Ishikawa (cell line): ENCODE data around the gene OR10J1.

ENCODE experiments used
- CEBPB ChIP-seq: IDR thresholded peaks from 2 replicates; pipeline ENCODE4 v1.6.1; 2012
- CREB1 ChIP-seq: IDR thresholded peaks from 2 replicates; pipeline ENCODE4 v1.6.1; 2012; ENCODE audit warnings: low read depth
- EGR1 ChIP-seq: IDR thresholded peaks from 2 replicates; pipeline ENCODE4 v1.6.1; 2012
- EP300 ChIP-seq: IDR thresholded peaks from 2 replicates; pipeline ENCODE4 v1.6.1; 2012; ENCODE audit warnings: borderline replicate concordance
- FOXM1 ChIP-seq: IDR thresholded peaks from 2 replicates; pipeline ENCODE4 v1.6.1; 2012; ENCODE audit warnings: low read depth, borderline replicate concordance
- NFIC ChIP-seq: IDR thresholded peaks from 2 replicates; pipeline ENCODE4 v1.6.1; 2012
- RAD21 ChIP-seq: IDR thresholded peaks from 2 replicates; pipeline ENCODE4 v1.6.1; 2012; ENCODE audit warnings: low read depth
- TAF1 ChIP-seq: IDR thresholded peaks from 2 replicates; pipeline ENCODE4 v1.6.1; 2012; ENCODE audit warnings: low read depth, mild to moderate bottlenecking
- TCF12 ChIP-seq: IDR thresholded peaks from 2 replicates; pipeline ENCODE4 v1.6.1; 2012; ENCODE audit warnings: low read depth
- TEAD4 ChIP-seq: IDR thresholded peaks from 2 replicates; pipeline ENCODE4 v1.6.1; 2012
- YY1 ChIP-seq: IDR thresholded peaks from 2 replicates; pipeline ENCODE4 v1.6.1; 2012; ENCODE audit warnings: low read depth
- ZBTB7A ChIP-seq: IDR thresholded peaks from 2 replicates; pipeline ENCODE4 v1.6.1; 2012; ENCODE audit warnings: low read depth
- TF ChIP-seq, protein P1 (sequence below): IDR thresholded peaks from 2 replicates; pipeline ENCODE4 v1.6.1; 2012
- TF ChIP-seq, protein P2 (sequence below): IDR thresholded peaks from 2 replicates; pipeline ENCODE4 v1.6.1; 2012; ENCODE audit warnings: low read depth, mild to moderate bottlenecking
- TF ChIP-seq, protein P3 (sequence below): IDR thresholded peaks from 2 replicates; pipeline ENCODE4 v1.6.1; 2012

OR10J1 gene, protein sequence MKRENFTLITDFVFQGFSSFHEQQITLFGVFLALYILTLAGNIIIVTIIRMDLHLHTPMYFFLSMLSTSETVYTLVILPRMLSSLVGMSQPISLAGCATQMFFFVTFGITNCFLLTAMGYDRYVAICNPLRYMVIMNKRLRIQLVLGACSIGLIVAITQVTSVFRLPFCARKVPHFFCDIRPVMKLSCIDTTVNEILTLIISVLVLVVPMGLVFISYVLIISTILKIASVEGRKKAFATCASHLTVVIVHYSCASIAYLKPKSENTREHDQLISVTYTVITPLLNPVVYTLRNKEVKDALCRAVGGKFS

DNA sequence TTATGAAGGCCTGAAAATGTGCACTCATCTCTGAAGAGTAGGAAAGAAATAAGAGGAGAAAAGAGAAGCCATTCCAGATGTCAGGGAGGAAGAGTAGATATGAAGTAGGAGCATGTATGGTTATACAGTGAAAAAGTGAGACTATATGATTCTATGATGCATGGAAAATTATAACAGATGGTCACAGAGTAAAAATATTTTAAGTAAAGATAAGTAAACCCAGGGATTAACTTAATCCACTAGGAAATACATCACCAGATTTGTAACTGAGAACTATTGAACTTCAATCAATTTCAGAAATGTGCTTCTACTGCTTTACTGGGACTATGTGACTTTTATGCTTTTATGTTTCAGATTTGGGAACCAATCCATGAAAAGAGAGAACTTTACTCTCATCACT is at the start of gene OR10J1:
Gene OR10J1 (plus strand): TSS at position 301 of the 400 bp plus-strand sequence. CDS start 70 bp downstream, at position 371.
- no peak for TF ChIP-seq TCF12
- no peak for TF ChIP-seq EP300
- TF ChIP-seq, protein P1, sequence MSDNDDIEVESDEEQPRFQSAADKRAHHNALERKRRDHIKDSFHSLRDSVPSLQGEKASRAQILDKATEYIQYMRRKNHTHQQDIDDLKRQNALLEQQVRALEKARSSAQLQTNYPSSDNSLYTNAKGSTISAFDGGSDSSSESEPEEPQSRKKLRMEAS = no peak
- TF ChIP-seq EGR1 = no peak
- TF ChIP-seq, protein P2, sequence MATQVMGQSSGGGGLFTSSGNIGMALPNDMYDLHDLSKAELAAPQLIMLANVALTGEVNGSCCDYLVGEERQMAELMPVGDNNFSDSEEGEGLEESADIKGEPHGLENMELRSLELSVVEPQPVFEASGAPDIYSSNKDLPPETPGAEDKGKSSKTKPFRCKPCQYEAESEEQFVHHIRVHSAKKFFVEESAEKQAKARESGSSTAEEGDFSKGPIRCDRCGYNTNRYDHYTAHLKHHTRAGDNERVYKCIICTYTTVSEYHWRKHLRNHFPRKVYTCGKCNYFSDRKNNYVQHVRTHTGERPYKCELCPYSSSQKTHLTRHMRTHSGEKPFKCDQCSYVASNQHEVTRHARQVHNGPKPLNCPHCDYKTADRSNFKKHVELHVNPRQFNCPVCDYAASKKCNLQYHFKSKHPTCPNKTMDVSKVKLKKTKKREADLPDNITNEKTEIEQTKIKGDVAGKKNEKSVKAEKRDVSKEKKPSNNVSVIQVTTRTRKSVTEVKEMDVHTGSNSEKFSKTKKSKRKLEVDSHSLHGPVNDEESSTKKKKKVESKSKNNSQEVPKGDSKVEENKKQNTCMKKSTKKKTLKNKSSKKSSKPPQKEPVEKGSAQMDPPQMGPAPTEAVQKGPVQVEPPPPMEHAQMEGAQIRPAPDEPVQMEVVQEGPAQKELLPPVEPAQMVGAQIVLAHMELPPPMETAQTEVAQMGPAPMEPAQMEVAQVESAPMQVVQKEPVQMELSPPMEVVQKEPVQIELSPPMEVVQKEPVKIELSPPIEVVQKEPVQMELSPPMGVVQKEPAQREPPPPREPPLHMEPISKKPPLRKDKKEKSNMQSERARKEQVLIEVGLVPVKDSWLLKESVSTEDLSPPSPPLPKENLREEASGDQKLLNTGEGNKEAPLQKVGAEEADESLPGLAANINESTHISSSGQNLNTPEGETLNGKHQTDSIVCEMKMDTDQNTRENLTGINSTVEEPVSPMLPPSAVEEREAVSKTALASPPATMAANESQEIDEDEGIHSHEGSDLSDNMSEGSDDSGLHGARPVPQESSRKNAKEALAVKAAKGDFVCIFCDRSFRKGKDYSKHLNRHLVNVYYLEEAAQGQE = no peak
- no peak for TF ChIP-seq CREB1
- TF ChIP-seq RAD21 = no peak

DNA sequence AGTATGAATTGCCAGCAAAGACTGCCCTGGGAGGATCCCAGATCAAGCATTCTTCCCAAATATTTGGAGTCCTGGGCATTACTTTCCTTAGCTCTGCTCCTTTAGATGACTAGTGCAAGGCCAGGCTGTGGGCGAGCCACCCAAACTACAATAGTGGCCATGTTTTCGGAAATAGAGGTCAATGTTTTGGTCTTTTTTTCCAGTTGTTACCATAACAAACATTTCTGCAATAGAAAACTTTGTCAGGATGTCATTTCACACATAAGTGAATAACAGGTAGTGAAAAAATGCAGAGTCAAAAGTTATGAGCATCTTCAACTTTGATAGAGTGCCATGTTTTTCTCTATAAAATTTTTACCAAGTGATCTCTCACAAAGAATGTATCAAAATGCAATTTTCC is 32.7 kb upstream of the OR10J1 start:
- TF ChIP-seq RAD21 (no peak), EGR1 (no peak), NFIC (no peak), CEBPB (no peak), ZBTB7A (no peak), EP300 (no peak), CREB1 (no peak)
- TF ChIP-seq, protein P3, sequence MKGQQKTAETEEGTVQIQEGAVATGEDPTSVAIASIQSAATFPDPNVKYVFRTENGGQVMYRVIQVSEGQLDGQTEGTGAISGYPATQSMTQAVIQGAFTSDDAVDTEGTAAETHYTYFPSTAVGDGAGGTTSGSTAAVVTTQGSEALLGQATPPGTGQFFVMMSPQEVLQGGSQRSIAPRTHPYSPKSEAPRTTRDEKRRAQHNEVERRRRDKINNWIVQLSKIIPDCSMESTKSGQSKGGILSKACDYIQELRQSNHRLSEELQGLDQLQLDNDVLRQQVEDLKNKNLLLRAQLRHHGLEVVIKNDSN = no peak

DNA sequence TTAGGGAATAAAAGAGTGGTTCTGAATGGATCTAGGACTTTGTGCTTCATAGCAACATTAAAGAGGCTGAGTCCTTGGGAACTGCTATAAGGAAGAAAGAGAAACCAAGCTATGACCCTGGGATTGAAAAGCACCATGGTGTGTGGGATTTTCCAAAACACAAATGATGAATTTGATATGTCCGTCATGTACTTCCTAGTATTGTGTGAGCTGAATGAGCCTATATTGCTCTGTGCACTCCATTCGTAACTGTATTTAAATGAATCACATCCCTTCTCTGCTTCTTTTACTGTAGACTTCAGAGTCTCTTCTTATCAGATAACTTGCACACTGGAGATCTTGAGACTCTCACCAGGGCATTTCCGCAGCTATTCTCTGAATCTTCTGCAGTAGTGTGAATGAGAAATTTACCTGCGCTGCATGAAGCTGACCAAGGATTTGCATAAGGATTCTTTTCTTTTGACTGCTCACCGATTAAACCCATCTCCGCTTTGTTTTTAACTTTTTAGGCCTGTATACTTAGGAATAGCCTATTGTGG is 30.6 kb upstream of the OR10J1 start:
- no peak for TF ChIP-seq CREB1
- no peak for TF ChIP-seq CEBPB
- TF ChIP-seq, protein P2 = no peak
- no peak for TF ChIP-seq YY1
- no peak for TF ChIP-seq ZBTB7A
- TF ChIP-seq, protein P1 = no peak
- TF ChIP-seq RAD21 = no peak
- TF ChIP-seq, protein P3 = no peak
- TF ChIP-seq EP300 = no peak
- no peak for TF ChIP-seq TEAD4
- no peak for TF ChIP-seq FOXM1
- no peak for TF ChIP-seq EGR1

DNA sequence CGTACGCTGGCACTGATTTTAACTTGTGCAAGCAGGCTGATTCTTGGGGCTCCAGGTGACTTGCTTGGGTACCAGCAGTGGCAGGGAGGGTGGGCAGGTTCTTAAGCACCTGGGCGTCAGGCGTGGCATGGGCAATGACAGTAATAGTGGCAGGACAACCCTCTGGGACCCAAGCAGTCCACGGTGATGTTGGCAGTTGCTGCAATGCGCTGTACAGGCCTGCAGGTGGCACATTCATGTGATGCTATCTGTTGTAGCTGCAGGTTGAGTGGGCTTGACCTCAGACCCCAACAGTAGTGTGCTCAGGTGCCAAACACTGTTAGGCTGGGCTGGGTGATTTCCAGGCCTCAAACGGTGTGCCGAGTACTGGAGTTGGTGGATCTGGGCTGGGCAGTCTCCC is 17.7 kb upstream of the OR10J1 start:
- TF ChIP-seq FOXM1 (no peak), RAD21 (no peak; the same call in 1 of the 2 replicates), CREB1 (no peak), ZBTB7A (no peak), CEBPB (no peak), EGR1 (no peak), TAF1 (no peak), NFIC (no peak), EP300 (no peak), YY1 (no peak), TEAD4 (no peak), TCF12 (no peak)
- TF ChIP-seq, protein P1 = no peak
- TF ChIP-seq, protein P2 = no peak
- TF ChIP-seq, protein P3 = no peak
